Lower leg skin (tissue), 3 donors: ENCODE data around the gene COL27A1.

Experiments used
- POLR2A ChIP-seq, 2 donors: fragments of 450-650 bp; IDR thresholded peaks; one replicate each; pipeline ENCODE4 v1.6.1; 2016 to 2017; ENCODE audit warnings: antibody characterized with exemption in 2 of 2, mild to moderate bottlenecking in 1 of 2, moderate library complexity in 1 of 2
- TF ChIP-seq, protein P1 (sequence below), 3 donors: fragments of 450-650 bp; IDR thresholded peaks; one replicate each; pipeline ENCODE4 v1.5.1; 2016; ENCODE audit warnings: antibody characterized with exemption in 3 of 3, mild to moderate bottlenecking in 3 of 3, moderate library complexity in 2 of 3

DNA sequence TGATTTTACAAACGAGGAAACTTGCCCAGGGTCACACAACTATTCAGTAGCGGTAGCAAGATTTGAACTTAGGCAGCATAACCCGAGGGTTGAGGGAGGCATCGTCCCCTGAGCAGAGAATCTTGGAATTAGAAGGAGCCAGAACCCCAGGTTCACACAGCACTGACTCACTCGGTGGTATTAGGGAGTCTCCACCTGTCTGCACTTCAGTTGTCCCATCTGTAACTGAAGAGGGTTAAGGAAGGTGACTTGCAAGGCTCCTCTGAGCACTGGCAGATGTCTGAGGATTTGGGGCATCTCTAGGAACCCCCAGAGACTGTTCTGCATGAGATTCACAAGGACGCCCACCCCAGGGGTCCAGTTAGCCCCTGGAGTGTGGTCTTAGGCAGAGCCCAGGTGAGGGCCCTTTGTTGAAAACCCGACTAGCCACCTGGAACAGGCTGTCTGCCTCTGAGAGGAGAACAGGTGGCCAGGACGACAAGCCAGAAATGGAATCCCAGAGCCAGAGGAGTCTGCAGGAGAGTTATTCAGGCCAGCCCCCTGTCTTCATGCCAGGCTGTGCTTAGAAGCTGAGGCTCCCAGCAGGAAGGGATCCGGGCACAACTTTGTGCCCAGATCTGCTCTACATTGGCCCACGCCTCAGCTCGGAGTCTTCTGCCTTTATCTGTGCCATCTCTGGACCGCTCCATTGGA is 117.5 kb downstream of the COL27A1 start:
- TF ChIP-seq, protein P1, sequence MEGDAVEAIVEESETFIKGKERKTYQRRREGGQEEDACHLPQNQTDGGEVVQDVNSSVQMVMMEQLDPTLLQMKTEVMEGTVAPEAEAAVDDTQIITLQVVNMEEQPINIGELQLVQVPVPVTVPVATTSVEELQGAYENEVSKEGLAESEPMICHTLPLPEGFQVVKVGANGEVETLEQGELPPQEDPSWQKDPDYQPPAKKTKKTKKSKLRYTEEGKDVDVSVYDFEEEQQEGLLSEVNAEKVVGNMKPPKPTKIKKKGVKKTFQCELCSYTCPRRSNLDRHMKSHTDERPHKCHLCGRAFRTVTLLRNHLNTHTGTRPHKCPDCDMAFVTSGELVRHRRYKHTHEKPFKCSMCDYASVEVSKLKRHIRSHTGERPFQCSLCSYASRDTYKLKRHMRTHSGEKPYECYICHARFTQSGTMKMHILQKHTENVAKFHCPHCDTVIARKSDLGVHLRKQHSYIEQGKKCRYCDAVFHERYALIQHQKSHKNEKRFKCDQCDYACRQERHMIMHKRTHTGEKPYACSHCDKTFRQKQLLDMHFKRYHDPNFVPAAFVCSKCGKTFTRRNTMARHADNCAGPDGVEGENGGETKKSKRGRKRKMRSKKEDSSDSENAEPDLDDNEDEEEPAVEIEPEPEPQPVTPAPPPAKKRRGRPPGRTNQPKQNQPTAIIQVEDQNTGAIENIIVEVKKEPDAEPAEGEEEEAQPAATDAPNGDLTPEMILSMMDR (IDR thresholded peaks at IDR 0.05), result no peak
- no peak for TF ChIP-seq POLR2A (IDR thresholded peaks at IDR 0.05)
